Calu3 (cell line): ENCODE measurements around the gene NLN. TPM values are rescaled to one million over a fixed set of nuclear protein-coding genes. Genes with fewer than 3 reads are reported as not detected.
"Not testable (repeated sequence)": the region's sequence is repeated elsewhere in the genome, so short reads cannot be mapped to it uniquely, and the experiment has no call there.

Experiments
- BruUV-seq: library from RNA; stranded (reverse); fragments of 400-500 nt; replicated peaks from 2 replicates; lab custom pipeline; 2021; lab: Mats Ljungman, UMichigan
- CTCF ChIA-PET: fragments of 300-600 bp; sonication (Branson Sonifier 250); formaldehyde crosslinking; loops from one replicate; lab custom pipeline; 2022; ENCODE audit warnings: antibody characterized with exemption; lab: Charles Lee
- DNase-seq: peaks from one replicate; pipeline ENCODE4 v3.0.0; 2022
- H3K27ac Mint-ChIP-seq: one replicate; pipeline ENCODE4 v1.8.0; 2022; ENCODE audit warnings: mixed read lengths; ENCODE audit not compliant: unreplicated experiment
- H3K27me3 Mint-ChIP-seq: one replicate; pipeline ENCODE4 v1.8.0; 2022; ENCODE audit warnings: mixed read lengths; ENCODE audit not compliant: unreplicated experiment
- H3K36me3 Mint-ChIP-seq: one replicate; pipeline ENCODE4 v1.8.0; 2022; ENCODE audit warnings: mild to moderate bottlenecking, moderate library complexity, mixed read lengths; ENCODE audit not compliant: insufficient read depth, unreplicated experiment
- H3K4me1 Mint-ChIP-seq: one replicate; pipeline ENCODE4 v1.8.0; 2022; ENCODE audit warnings: mild to moderate bottlenecking, low read depth, mixed read lengths; ENCODE audit not compliant: unreplicated experiment
- H3K4me3 Mint-ChIP-seq: one replicate; pipeline ENCODE4 v1.8.0; 2022; ENCODE audit warnings: mild to moderate bottlenecking, low read depth, moderate library complexity, mixed read lengths; ENCODE audit not compliant: unreplicated experiment
- H3K9me3 Mint-ChIP-seq: one replicate; pipeline ENCODE4 v1.8.0; 2022; ENCODE audit warnings: low read depth, mixed read lengths; ENCODE audit not compliant: unreplicated experiment
- CTCF ChIP-seq: fragments of 200-600 bp; IDR thresholded peaks from one replicate; pipeline ENCODE4 v1.8.0; 2022; ENCODE audit warnings: antibody characterized with exemption; ENCODE audit not compliant: unreplicated experiment
- intact Hi-C: fragments of 100-400 bp; cut with micrococcal nuclease; formaldehyde crosslinking; loops from one replicate; pipeline ENCODE4 v1.10.0; 2022; ENCODE audit not compliant: unreplicated experiment
- total RNA-seq: library from RNA; stranded (reverse); gene quantifications from 2 replicates; pipeline ENCODE4 v1.2.3, GENCODE V29; 2022

NLN gene
- total RNA-seq, 1 experiment from 2014 or later: 47.9 TPM

GRCh38 chr5:65846101-65846500, 124.1 kb downstream of the NLN start:
- TF ChIP-seq CTCF: no peak
- no peaks in the 10 kb centered on the region for H3K27me3 Mint-ChIP-seq
- no TSS peak for BruUV-seq
- peaks cover 14% of the 10 kb centered on the region for H3K4me1 Mint-ChIP-seq
- CTCF ChIA-PET: no interaction called here
- no peak for DNase-seq
- H3K36me3 Mint-ChIP-seq: no peaks in the 10 kb centered on the region
- intact Hi-C loops: no loop called here
- no peak overlapping the region for H3K27ac Mint-ChIP-seq
- H3K9me3 Mint-ChIP-seq: peaks cover 4% of the 10 kb centered on the region
- no peak overlapping the region for H3K4me3 Mint-ChIP-seq

GRCh38 chr5:65847019-65847418, 125.0 kb downstream of the NLN start:
- DNase-seq, H3K9me3 Mint-ChIP-seq, H3K4me3 Mint-ChIP-seq, H3K27me3 Mint-ChIP-seq, intact Hi-C loops, H3K36me3 Mint-ChIP-seq, CTCF ChIA-PET, BruUV-seq, H3K27ac Mint-ChIP-seq: not testable (repeated sequence)
- peaks cover 14% of the 10 kb centered on the region for H3K4me1 Mint-ChIP-seq

GRCh38 chr5:65849918-65850317, 127.9 kb downstream of the NLN start:
- H3K9me3 Mint-ChIP-seq, CTCF ChIA-PET, H3K27me3 Mint-ChIP-seq, H3K4me3 Mint-ChIP-seq, BruUV-seq, H3K27ac Mint-ChIP-seq, DNase-seq, intact Hi-C loops, H3K36me3 Mint-ChIP-seq: not testable (repeated sequence)
- peaks cover 14% of the 10 kb centered on the region for H3K4me1 Mint-ChIP-seq

- CTCF ChIA-PET: no interaction called here
- no peak for DNase-seq
- TF ChIP-seq CTCF: no peak
- intact Hi-C loops: no loop called here
- H3K27ac Mint-ChIP-seq: no peak overlapping the region
- H3K4me3 Mint-ChIP-seq: no peak overlapping the region
- no TSS peak for BruUV-seq
- no peaks in the 10 kb centered on the region for H3K27me3 Mint-ChIP-seq
- H3K9me3 Mint-ChIP-seq: peaks cover 3% of the 10 kb centered on the region
- peaks cover 20% of the 10 kb centered on the region for H3K4me1 Mint-ChIP-seq
- no peaks in the 10 kb centered on the region for H3K36me3 Mint-ChIP-seq
Observed at GRCh38 chr5:65854925-65855324, 132.9 kb downstream of the NLN start.

- intact Hi-C loops: no loop called here
- Mint-ChIP-seq H3K4me3 (no peak overlapping the region), H3K36me3 (no peaks in the 10 kb centered on the region), H3K27ac (no peak overlapping the region), H3K27me3 (no peaks in the 10 kb centered on the region), H3K9me3 (peaks cover 2% of the 10 kb centered on the region), H3K4me1 (peaks cover 12% of the 10 kb centered on the region)
- no peak for DNase-seq
- BruUV-seq: no TSS peak
- TF ChIP-seq CTCF: no peak
- CTCF ChIA-PET: no interaction called here
Observed at GRCh38 chr5:65855766-65856315, 133.8 kb downstream of the NLN start.
